HG03066 (cell line): ENCODE measurements around the gene ZNF691.
"Not testable (repeated sequence)": the region's sequence is repeated elsewhere in the genome, so short reads cannot be mapped to it uniquely, and the experiment has no call there.

Source experiments
- ATAC-seq: cut with Tn5 transposase; IDR thresholded peaks from one replicate; pipeline ENCODE4 v1.9.1; 2021; ENCODE audit warnings: low read depth; ENCODE audit not compliant: unreplicated experiment

ZNF691 gene

GRCh38 chr1:42899960-42900359 is 53.5 kb downstream of the ZNF691 start:
- not testable (repeated sequence) for ATAC-seq
